DMS153 (cell line): Measurements from ENCODE around the gene HOMEZ.
"Not testable (repeated sequence)": the region's sequence is repeated elsewhere in the genome, so short reads cannot be mapped to it uniquely, and the experiment has no call there.

Source experiments
- DNase-seq: peaks from one replicate; lab custom pipeline; 2025; lab: John Stamatoyannopoulos, UW

Gene HOMEZ, protein sequence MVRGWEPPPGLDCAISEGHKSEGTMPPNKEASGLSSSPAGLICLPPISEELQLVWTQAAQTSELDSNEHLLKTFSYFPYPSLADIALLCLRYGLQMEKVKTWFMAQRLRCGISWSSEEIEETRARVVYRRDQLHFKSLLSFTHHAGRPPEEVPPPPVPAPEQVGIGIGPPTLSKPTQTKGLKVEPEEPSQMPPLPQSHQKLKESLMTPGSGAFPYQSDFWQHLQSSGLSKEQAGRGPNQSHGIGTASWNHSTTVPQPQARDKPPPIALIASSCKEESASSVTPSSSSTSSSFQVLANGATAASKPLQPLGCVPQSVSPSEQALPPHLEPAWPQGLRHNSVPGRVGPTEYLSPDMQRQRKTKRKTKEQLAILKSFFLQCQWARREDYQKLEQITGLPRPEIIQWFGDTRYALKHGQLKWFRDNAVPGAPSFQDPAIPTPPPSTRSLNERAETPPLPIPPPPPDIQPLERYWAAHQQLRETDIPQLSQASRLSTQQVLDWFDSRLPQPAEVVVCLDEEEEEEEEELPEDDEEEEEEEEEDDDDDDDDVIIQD

GRCh38 chr14:23286020-23286901, at the start of gene HOMEZ:
HOMEZ (minus strand) TSS chr14:23286132; CDS start chr14:23285952, 180 bp downstream.
- DNase-seq = peak; percentile 97

GRCh38 chr14:23335623-23336022, 49.7 kb upstream of the HOMEZ start:
- no peak for DNase-seq

DNA sequence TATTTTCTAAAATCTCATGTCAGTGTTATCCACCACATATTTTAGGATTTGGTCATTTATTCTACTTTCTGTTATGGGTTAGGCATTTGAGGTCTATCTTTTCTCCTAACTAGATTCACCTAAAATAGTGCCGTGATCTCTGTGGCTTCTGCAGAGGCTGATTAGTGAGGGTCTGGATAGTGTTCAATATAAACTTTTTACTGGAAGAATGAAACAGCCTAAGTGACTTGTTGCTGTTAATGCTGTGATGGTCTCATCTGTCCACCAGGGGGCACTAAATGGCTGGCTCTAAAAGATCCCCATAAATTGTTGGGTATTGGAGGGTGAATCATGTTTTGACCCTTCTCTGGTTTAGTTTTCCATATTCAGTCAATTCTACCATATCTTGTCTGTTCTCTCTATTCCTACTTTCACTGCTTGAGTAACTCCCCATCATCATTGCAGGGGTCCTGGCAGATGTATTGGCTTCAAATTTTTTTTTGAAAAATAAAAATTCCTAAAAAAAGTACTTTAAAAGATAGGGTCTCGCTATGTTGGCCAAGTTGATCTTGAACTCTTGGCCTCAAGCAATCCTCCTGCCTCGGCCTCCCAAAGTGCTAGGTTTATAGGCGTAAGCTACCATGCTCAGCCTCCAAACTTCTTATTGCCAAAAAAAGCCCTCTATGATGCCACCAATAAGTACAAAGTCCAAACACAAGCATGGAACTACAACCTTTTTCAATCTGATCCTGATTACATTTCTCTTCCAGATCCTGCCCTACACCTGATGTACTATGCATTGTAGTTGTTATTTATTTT, 42.2 kb upstream of the HOMEZ start:
- DNase-seq = peak; percentile 43

- DNase-seq = no peak
Observed at GRCh38 chr14:23326491-23327332, 40.8 kb upstream of the HOMEZ start.

DNA sequence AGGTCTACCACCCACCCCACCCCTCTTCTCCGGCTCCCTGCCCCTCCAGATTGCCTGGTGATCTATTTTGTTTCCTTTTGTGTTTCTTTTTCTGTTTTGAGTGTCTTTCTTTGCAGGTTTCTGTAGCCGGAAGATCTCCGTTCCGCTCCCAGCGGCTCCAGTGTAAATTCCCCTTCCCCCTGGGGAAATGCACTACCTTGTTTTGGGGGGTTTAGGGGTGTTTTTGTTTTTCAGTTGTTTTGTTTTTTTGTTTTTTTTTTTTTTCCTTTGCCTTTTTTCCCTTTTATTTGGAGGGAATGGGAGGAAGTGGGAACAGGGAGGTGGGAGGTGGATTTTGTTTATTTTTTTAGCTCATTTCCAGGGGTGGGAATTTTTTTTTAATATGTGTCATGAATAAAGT, 39.8 kb upstream of the HOMEZ start:
- not testable (repeated sequence) for DNase-seq

DNA sequence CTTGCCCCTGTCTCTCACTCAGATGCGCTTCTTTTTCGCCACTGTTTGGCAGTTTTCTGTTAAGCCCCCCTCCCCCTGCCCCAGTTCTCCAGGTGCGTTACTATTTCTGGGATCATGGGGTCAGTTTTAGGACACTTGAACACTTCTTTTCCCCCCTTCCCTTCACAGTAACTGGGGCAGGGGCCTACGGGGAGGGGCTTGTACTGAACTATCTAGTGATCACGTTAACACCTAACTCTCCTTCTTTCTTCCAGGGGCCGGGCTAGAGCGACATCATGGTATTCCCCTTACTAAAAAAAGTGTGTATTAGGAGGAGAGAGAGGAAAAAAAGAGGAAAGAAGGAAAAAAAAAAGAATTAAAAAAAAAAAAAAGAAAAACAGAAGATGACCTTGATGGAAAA, 39.1 kb upstream of the HOMEZ start:
- DNase-seq = no peak

DNA sequence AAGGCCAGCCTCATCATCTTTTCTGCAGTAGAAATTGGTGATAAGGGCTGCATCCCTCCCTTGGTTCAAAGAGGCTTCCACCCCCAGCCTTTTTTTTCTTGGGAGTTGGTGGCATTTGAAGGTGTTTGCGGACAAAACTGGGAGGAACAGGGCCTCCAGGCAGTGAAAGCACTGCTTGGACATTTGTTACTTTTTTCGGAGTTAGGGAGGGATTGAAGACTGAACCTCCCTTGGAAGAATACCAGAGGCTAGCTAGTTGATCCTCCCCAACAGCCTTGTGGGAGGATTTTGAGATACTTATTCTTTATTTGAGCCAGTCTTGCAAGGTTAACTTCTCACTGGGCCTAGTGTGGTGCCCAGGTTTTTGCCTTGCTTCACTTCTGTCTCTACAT, 38.5 kb upstream of the HOMEZ start:
- DNase-seq = no peak

DNA sequence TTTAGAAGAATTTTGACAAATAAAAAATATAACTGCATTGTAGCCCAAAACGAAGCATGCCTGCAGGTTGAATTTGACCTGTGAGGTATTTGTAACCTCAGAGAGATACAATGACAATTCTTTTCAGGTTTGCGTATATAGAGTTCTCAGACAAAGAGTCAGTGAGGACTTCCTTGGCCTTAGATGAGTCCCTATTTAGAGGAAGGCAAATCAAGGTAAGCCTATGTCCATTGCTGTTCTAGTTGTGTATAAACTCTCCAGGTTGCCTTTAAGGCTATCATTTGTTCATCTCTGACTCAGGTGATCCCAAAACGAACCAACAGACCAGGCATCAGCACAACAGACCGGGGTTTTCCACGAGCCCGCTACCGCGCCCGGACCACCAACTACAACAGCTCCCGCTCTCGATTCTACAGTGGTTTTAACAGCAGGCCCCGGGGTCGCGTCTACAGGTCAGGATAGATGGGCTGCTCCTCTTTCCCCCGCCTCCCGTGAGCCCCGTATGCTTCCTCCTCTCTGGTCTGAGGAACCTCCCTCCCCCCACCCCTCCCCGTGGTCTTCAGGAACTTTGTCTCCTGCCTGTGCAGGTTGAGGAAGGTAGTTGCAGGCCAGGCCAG, 38.0 kb upstream of the HOMEZ start:
- no peak for DNase-seq

- DNase-seq = no peak
Observed at GRCh38 chr14:23322568-23323517, 36.9 kb upstream of the HOMEZ start.

DNA sequence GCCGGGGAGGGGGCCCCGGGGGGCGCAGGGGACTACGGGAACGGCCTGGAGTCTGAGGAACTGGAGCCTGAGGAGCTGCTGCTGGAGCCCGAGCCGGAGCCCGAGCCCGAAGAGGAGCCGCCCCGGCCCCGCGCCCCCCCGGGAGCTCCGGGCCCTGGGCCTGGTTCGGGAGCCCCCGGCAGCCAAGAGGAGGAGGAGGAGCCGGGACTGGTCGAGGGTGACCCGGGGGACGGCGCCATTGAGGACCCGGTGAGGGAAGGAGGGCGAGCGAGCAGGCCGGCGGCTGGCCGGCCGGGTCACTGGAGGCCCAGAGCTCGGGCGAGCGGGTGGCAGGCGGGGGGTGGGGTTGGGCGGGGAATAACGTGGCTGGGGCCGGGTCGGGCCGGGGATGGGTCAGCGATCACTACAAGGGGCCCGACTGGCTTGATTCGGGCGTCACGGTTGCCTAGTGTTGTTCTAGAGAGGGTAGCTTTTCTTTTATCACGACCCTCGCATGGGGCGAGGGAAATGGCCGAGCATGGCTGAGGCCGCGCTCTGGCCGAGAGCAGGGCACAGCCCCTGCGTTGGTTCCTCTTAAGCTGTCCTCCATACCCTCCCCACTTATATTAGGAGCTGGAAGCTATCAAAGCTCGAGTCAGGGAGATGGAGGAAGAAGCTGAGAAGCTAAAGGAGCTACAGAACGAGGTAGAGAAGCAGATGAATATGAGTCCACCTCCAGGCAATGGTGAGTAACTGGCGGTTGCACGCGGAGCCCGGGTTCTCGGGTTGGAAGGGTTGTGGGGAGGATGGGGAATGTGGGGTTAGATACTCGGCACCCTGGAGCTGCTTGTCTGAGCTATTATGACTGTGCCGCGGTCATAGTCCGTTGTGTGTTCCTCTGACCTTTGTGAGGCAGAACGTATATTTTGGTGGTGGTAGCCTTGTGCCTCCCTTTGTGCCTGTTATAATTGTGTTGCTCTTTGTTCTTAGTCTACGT, 35.9 kb upstream of the HOMEZ start:
- DNase-seq = no peak

DNA sequence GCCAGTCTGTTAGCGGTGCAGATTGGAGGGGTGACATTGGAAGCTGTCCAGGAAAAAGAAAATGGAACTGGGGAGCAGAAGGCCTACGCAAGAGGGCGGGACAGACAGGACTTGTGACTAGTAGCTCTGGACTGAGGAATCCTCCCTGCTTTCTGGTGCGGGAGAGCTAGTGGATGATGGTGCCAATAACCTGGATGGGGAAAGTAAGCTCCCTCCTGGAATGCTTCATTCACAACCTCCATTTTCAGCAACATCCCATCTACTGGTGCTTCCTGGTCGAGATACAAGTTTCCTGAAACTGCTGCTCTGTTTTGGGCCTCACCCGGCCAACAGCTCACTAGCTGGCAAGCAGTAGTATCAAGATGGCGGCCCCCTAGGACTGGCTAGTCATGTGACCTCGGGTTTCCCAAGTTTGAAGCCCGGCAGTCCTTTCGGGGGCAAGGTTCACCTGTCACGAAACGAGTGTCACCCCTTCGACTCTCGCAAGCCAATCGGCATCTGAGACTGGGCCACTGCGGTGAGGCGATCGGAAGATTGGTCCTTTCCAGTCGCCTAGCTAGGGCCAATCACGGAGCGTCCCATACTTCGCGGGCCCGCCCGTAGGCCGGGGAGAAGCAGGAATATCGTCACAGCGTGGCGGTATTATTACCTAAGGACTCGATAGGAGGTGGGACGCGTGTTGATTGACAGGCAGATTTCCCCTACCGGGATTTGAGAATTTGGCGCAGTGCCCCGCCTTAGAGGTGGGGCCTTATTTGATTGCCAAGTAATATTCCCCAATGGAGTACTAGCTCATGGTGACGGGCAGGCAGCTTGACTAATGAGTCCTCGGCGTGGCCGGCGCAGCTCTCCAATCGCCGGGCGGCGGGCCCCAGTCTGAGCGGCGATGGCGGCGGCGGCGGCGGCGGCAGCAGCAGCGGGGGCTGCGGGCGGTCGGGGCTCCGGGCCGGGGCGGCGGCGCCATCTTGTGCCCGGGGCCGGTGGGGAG, 34.9 kb upstream of the HOMEZ start, which contains the start of gene PABPN1:
Gene PABPN1, plus strand, starts transcription at position 874 of the 988 bp plus-strand sequence. Its CDS starts 13 bp downstream, at position 887.
- peak; percentile 100 for DNase-seq

DNA sequence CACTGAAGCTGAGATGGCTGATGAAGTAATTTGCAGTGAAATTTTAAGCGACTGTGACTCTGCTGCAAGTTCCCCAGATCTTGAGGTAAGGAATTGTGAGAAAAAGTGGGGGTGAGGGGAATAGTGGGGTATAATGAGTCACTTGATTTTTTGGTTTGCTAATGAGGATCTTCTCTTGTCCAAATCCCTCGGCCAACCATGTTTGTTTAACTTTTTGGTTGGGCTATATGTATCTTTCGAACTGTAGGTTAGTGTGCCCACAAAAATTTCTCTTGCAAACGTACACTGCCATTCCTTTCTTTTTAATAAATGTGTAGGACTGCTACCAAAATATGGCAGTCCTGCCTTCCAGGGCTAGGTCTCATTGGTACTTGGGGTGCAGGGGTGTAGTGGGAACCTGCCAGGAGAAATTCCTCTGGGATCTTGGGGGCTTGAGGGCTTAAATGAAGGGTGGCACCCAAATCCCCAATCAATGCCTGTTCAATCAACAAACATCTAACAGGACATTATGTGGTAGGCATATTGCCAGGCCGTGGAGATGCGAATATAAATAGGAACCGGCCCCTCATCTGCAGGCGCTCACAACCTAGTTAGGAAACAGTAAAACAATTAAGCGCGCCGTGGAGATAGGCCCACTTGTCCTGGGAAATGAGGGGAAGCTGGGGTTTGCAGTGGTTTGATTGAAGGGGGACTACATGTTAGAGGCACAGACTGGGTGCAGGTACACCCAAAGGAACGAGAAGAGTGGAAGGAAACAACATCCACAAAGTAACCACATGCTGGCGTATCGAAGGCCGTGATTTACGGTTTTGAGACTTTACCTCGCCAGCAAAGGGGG, 34.0 kb upstream of the HOMEZ start:
- DNase-seq = no peak

- DNase-seq = no peak
Observed at GRCh38 chr14:23316300-23316699, 30.4 kb upstream of the HOMEZ start.

DNA sequence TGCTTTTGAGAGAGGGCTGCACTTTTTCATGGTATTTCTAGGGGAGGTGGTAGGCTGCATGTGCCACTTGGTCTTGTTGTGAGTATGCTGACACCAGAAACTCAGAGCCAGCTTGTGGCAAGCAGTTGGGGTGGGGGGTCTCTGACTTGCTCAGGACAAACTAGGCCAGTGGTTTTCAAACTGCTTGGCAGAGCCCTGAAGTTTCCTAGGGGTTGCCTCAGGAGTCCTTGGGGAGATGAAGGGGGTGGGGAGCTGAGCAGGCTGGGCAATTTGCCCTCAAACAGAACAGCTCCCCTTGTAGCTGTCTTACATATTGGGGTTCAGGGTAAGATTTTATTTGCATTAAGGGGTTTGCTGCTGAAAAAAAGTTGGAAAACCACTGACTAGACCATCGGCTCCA, 24.6 kb upstream of the HOMEZ start:
- DNase-seq = no peak

- no peak for DNase-seq
Observed at GRCh38 chr14:23308721-23309445, 23.0 kb upstream of the HOMEZ start.
